ENCODE data around the gene THOC5. TPM values are rescaled to one million over a fixed set of nuclear protein-coding genes. Genes with fewer than 3 reads are reported as not detected.
"Not testable (repeated sequence)": the region's sequence is repeated elsewhere in the genome, so short reads cannot be mapped to it uniquely, and the experiment has no call there.

The THOC5 gene
- total RNA-seq, 1 donor from 2014 or later, result 37.0 TPM

- DNase-seq (ENCODE audit: low spot score); intact Hi-C loops (cut with DNase I): not testable (repeated sequence)
These were observed 13.0 kb upstream of the THOC5 start for GRCh38 chr22:29566513-29566912.

GRCh38 chr22:29563652-29564460, 10.3 kb upstream of the THOC5 start:
- intact Hi-C loops (cut with DNase I), result no loop called here
- DNase-seq (ENCODE audit: low spot score), result no peak

GRCh38 chr22:29559853-29560252, 6.3 kb upstream of the THOC5 start:
- no peak for DNase-seq (ENCODE audit: low spot score)
- intact Hi-C loops (cut with DNase I), result no loop called here

GRCh38 chr22:29559030-29559429, 5.5 kb upstream of the THOC5 start:
- DNase-seq (ENCODE audit: low spot score), result no peak

GRCh38 chr22:29555065-29555644, 1.6 kb upstream of the THOC5 start:
- intact Hi-C loops (cut with DNase I), result no loop called here
- DNase-seq (ENCODE audit: low spot score), result no peak

More at GRCh38 chr22:29559030-29559429, 5.5 kb upstream of the THOC5 start:
- intact Hi-C loops (cut with DNase I), result no loop called here

- not testable (repeated sequence) for DNase-seq (ENCODE audit: low spot score)
- intact Hi-C loops (cut with DNase I), result loop anchor here (5.0 kb wide), 1 partner anchor 215 kb away; the partner anchor contains the start of genes UQCR10 and ZMAT5
These were observed 1.2 kb downstream of the THOC5 start for GRCh38 chr22:29552357-29552756.

- no peak for DNase-seq (ENCODE audit: low spot score)
- intact Hi-C loops (cut with DNase I), result loop anchor here (5.0 kb wide), 1 partner anchor 217 kb away; the partner anchor contains the start of genes UQCR10 and ZMAT5
These were observed 3.6 kb downstream of the THOC5 start for GRCh38 chr22:29550005-29550404.

GRCh38 chr22:29545045-29545444, 8.5 kb downstream of the THOC5 start:
- DNase-seq (ENCODE audit: low spot score); intact Hi-C loops (cut with DNase I): not testable (repeated sequence)

- intact Hi-C loops (cut with DNase I), result no loop called here
- no peak for DNase-seq (ENCODE audit: low spot score)
These were observed 11.7 kb downstream of the THOC5 start for GRCh38 chr22:29541845-29542244.

- intact Hi-C loops (cut with DNase I), result no loop called here
These were observed 14.5 kb downstream of the THOC5 start for GRCh38 chr22:29539105-29539504.

GRCh38 chr22:29536411-29536810, 17.1 kb downstream of the THOC5 start:
- intact Hi-C loops (cut with DNase I), result no loop called here

More at GRCh38 chr22:29539105-29539504, 14.5 kb downstream of the THOC5 start:
- no peak for DNase-seq (ENCODE audit: low spot score)

GRCh38 chr22:29531419-29531818, 22.1 kb downstream of the THOC5 start:
- DNase-seq (ENCODE audit: low spot score), result no peak
- intact Hi-C loops (cut with DNase I), result no loop called here

More at GRCh38 chr22:29536411-29536810, 17.1 kb downstream of the THOC5 start:
- DNase-seq (ENCODE audit: low spot score), result no peak

- intact Hi-C loops (cut with DNase I), result no loop called here
- DNase-seq (ENCODE audit: low spot score), result no peak
These were observed 22.8 kb downstream of the THOC5 start for GRCh38 chr22:29530716-29531115.

- DNase-seq (ENCODE audit: low spot score), result no peak
- intact Hi-C loops (cut with DNase I), result no loop called here
These were observed 25.4 kb downstream of the THOC5 start for GRCh38 chr22:29528144-29528543.

- intact Hi-C loops (cut with DNase I), result no loop called here
- no peak for DNase-seq (ENCODE audit: low spot score)
These were observed 28.9 kb downstream of the THOC5 start for GRCh38 chr22:29524442-29525191.

- intact Hi-C loops (cut with DNase I), result no loop called here
- no peak for DNase-seq (ENCODE audit: low spot score)
These were observed 29.8 kb downstream of the THOC5 start for GRCh38 chr22:29523761-29524160.

GRCh38 chr22:29521526-29521925, 32.0 kb downstream of the THOC5 start:
- intact Hi-C loops (cut with DNase I), result no loop called here
- DNase-seq (ENCODE audit: low spot score), result no peak

- intact Hi-C loops (cut with DNase I), result no loop called here
- no peak for DNase-seq (ENCODE audit: low spot score)
These were observed 32.7 kb downstream of the THOC5 start for GRCh38 chr22:29520851-29521250.

- DNase-seq (ENCODE audit: low spot score), result no peak
- intact Hi-C loops (cut with DNase I), result loop anchor here (5.0 kb wide), 1 partner anchor 123 kb away; no protein-coding TSS in a partner anchor
These were observed 33.6 kb downstream of the THOC5 start for GRCh38 chr22:29519996-29520395.

- no peak for DNase-seq (ENCODE audit: low spot score)
- intact Hi-C loops (cut with DNase I), result loop anchor here (5.0 kb wide), 1 partner anchor 121 kb away; no protein-coding TSS in a partner anchor
These were observed 35.1 kb downstream of the THOC5 start for GRCh38 chr22:29518427-29518826.
